GM12872 (cell line): ENCODE results near the gene THRB.

Source experiments
- TF ChIP-seq, protein P1 (sequence below): IDR thresholded peaks from 3 replicates; pipeline ENCODE4 v1.5.1; 2011; ENCODE audit warnings: low read depth, mild to moderate bottlenecking, low read length, moderate library complexity; ENCODE audit not compliant: insufficient read depth

THRB gene

DNA sequence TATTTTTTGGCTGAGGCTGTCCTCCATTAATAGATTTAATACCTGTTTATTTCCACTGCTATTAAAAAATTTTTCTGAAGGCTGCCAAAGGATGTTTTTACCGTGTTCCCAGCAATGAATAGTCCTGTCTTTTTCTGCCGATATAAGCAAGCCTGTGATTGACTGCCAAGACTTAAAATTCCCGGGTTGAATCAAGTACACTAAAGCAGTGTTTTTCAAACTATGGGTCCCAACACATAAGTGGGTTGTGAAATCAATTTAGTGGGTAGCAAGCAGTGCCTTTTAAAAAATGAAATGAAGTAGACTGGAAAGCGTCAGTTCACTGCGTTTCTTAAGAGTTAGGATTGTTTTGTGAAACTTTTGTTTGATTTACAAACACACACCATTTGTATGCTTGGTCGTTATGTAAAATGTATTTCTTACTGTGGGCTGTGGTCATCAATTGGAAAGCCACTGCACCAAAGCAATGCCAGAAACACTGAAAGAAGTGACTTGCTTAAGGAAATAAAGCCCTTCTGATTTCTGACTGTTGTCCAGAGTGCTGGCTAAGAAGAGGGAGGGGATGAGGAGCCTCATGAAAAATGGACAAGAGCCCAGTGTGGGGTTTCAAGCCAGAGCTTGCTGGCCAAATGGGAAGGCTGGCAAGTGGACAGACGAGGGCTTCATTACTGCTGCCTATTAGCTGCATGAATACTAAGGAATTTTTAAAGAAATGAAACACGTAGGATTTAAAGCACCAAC lies 206.0 kb downstream of the THRB start:
- TF ChIP-seq, protein P1, sequence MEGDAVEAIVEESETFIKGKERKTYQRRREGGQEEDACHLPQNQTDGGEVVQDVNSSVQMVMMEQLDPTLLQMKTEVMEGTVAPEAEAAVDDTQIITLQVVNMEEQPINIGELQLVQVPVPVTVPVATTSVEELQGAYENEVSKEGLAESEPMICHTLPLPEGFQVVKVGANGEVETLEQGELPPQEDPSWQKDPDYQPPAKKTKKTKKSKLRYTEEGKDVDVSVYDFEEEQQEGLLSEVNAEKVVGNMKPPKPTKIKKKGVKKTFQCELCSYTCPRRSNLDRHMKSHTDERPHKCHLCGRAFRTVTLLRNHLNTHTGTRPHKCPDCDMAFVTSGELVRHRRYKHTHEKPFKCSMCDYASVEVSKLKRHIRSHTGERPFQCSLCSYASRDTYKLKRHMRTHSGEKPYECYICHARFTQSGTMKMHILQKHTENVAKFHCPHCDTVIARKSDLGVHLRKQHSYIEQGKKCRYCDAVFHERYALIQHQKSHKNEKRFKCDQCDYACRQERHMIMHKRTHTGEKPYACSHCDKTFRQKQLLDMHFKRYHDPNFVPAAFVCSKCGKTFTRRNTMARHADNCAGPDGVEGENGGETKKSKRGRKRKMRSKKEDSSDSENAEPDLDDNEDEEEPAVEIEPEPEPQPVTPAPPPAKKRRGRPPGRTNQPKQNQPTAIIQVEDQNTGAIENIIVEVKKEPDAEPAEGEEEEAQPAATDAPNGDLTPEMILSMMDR: no peak

DNA sequence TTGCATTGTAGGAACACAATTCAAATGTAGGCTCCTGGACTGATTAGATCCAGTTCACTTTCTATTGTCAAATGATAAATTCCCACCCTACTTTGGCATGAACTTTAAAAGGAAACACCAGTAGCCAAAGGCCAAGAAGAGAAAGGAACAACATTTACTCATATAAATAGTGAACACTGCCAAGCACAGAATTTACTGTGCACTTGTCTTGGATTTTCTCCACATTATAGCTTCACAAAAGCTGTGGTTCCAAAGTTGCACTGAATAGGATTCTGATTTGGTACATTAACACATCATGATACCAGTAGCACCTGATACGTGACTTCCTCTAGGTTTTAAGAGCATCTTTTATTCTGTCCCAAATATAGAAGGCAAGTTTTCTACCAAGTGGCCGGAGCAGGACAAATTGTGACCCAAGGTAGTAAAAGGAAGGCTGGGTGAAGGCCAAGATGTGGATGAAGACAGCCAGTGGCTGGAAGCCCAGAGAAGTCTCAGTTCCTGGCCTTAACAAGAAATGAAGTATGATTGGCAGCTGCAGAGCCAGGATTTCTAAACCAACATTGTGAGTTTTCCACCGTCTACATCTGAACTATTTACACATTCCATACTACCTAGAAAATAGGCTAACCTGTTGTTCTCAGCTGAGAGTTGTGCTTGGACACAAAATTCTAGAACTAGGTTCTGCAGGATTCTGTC lies 206.7 kb downstream of the THRB start:
- TF ChIP-seq, protein P1: no peak

DNA sequence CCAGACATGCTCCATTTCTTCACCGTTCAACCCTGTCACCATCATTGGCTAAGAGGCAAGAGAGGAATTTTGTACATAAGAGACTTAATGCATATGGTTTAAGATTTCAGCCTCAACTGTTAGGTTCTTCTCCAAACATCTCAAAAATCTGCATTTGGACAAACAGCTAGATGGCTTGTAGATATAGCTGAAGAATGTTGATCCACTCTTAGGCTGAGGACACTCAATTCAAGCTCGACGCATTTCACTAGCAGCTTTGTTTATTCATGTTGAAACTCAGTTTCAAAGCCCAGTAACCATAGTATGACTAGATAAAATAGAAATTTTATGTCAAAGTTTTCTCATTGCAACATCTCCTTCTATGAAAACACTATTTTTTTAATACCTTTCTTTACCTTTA lies 208.2 kb downstream of the THRB start:
- TF ChIP-seq, protein P1: no peak

DNA sequence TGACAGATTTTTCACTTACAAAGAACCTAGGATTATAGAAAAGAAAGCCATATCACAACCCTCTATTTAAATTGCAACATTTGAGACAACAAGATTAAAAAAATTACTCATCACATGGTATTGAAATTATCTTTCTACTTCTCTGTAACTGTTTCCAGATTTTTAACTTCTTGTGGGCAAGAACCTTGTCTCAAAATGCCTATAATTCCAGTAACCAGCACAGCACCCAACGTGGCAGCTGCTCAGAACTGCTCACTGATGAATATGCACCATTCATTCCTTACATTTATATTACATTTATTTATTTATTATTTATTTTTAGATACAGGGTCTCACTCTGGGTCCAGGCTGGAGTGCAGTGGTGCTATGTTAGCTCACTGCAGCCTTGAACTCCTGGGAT lies 216.1 kb downstream of the THRB start:
- TF ChIP-seq, protein P1: no peak

DNA sequence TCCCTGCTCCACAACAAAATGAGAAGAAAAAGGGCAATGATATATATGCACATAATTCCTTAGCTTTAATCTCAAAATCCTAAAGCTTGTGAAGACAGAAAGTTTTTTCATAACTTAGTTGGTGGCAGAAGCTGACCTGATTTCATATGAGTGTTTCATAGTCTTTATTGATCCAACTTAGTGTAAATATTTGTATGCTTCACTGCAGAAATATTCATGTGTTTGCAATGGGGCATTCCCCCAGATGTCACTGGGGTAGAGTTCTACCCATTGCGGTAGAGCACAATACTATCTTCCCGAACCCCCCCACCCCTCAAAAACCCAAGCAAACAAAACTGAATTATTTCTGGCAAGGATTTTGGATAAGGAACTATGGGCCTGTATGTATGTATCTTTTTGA lies 221.2 kb downstream of the THRB start:
- TF ChIP-seq, protein P1: no peak

DNA sequence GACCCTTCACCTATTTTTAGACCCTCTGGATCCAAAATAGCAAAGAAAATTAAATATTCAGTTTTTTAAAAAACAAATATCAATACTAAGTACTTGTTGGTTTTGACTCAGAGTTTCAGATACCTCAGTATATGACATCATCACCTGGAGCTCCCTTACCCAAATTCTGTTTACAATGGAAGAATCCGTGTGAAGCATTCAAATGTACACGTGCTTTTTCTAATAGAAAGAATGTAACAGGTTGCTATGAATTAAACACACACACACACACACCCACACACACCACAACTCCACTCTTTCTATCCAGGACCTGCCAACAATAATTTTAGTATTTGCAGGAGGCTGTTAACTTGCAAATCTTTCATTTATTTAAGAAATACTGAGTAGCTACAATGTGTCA lies 221.8 kb downstream of the THRB start:
- TF ChIP-seq, protein P1: no peak

DNA sequence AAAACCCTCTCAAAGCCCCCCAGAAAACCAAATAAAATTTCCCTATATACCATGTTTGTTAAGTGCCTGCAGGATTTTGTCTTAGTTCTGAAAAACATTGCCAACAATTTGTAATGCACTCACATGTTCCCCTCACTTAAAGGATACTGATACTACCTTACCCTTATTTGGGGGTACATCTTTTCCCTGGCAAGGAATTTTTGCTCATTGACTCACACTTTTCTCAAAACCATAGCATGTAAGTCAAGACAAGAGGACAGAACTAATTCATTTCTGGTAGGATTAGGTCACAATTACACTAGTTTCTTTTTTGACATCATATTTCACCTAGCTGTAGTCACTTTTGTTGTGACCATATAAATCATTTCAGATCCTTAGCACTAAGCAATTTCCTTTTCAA lies 222.2 kb downstream of the THRB start:
- TF ChIP-seq, protein P1: no peak
